Measurements from ENCODE around the gene CAPZB.

CAPZB gene

GRCh38 chr1:19367584-19368041 lies 117.7 kb downstream of the CAPZB start:
- DNase-seq (ENCODE audit: low spot score): no peak

DNA sequence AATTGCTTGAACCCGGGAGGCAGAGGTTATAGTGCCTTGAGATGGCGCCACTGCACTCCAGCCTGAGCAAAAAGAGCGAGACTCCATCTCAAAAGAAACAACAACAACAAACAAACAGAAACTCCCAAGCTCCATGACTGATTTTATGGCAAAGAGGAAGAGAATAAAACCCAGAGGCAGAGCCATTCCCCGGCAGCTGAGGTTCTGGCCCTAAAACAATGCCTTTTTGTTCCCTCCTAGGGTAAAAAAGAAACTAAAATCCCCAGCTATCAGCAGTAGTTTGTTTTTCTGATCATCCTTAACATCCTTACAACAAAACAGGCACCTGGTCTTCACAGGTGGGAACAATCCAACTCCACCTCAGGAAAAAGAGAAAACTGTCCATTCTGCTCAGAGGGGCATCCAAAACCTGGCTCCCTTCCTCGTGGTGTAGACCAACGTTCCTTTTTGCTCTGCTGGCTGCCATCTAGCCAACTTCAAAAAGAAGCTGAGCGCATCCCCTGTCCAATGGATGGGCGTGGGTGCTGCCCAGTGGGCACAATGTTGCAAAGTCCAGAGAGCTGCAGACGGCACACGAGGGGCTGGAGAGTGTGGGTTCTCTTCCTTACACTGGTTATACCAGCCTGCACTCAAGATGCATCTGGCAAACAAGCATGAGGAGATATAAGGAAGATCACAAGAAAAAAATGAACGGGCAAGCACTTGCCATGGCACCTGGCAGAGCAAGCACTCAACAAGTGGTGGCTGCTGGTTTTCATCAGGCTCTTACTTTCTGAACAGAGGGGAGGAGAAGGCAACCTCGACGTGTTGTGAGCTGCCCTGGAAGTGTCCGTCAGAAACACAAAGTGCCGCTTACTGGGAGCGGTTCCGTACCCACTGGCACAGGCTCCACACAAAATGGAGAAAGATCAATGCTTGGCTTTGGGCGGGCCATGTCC lies 118.5 kb downstream of the CAPZB start:
- no peak for DNase-seq (ENCODE audit: low spot score)

- DNase-seq (ENCODE audit: low spot score): no peak
These were observed 119.6 kb downstream of the CAPZB start for GRCh38 chr1:19365721-19366120.

DNA sequence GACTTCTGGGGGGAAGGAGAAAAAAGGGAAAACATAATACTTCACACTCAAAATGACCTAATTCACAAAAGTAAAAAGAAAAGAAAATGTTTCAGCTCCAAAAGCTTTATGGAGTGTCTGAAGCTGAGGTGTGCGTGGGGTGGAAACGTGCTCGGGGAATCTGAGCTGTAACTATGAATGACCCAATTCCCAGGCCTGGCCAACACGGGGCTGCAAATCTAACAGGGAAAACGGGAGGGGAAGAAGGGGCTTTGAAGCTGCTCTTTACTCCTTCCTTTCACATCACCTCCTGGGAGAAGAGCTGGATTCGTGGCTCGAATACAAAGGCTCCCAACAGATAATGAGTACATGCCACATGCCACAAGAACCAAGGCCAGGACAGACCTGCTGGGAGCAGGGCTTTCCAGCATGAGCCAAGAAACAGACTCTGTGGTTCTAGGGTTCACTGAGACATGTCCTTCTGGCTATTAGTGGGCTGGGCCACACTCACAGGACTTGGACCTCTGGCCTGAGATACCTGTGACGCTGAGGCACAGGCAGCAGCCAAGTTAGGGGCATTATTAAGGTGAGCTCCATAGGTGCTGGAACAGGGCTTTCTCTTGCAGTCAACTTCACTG lies 121.7 kb downstream of the CAPZB start:
- no peak for DNase-seq (ENCODE audit: low spot score)

DNA sequence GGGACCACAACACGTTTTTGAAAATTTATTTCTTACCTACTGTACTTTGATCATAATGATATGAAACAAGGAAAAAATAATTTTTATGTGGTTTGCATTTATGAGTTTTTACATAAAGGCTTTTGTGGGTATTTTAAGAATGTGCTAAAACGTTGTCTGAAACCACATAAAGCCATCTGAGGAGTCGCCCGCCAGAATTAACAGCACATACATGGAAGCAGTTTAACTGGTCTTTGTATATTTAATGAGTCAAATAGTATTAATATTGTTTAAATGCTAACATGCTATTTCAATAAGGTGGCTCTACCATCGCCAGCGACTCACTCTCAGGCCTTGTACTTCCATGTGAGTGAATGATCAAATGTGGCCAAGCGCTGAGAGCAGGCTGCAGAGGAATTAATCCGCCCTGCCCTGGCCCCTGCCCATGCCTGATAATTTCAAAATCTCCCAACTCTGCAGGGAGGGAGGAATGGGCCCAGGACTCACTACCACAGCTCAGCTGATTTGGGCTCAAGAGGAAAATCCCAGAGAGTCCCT lies 123.7 kb downstream of the CAPZB start:
- DNase-seq (ENCODE audit: low spot score): no peak

- no peak for DNase-seq (ENCODE audit: low spot score)
These were observed 124.3 kb downstream of the CAPZB start for GRCh38 chr1:19360843-19361610.

GRCh38 chr1:19360432-19360831 lies 124.9 kb downstream of the CAPZB start:
- no peak for DNase-seq (ENCODE audit: low spot score)

GRCh38 chr1:19360016-19360415 lies 125.3 kb downstream of the CAPZB start:
- DNase-seq (ENCODE audit: low spot score): no peak

- DNase-seq (ENCODE audit: low spot score): no peak
These were observed 126.0 kb downstream of the CAPZB start for GRCh38 chr1:19359357-19359756.

DNA sequence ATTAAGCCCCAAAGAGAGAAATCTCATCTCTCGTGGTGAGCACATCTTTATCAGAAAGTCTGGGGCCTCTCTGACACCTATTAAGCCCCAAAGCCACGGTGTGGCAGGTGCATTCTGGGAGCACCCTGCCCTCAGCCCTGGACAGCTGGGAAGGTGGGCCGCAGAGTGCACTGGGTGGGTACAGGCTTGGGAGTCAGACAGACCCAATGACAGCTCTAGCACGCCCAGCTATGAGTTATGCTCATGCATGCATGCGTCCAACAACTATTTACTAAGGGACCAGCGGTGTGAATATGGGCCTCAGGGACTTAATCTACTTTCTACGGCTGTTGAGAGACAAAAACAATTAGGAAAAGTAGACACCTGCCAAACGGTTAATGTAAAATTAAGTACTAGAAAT lies 126.6 kb downstream of the CAPZB start:
- DNase-seq (ENCODE audit: low spot score): no peak

GRCh38 chr1:19357299-19357986 lies 127.9 kb downstream of the CAPZB start:
- no peak for DNase-seq (ENCODE audit: low spot score)

- DNase-seq (ENCODE audit: low spot score): no peak
These were observed 129.1 kb downstream of the CAPZB start for GRCh38 chr1:19356266-19356665.

DNA sequence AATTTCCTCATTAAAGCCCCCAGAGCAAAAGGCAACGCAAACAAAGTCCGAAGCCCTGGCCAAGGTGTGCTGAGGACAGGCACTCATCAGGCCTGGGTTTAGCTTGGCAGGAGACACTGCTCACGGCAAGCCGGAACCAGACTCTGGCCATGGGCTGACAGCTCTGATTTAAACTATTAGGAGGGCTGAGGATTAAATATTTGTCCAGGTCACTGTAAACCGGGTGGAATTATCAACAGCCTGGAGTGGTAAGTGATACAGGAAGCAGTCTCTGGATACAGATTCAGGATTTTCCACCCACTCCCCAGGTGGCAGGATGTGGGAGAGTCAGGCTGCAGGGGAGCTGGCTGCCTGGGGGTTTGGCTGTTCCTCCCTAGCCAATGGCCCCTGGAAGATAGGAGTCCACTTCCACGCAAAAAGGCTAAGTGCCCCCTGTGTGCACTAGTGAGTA lies 130.8 kb downstream of the CAPZB start:
- DNase-seq (ENCODE audit: low spot score): no peak

DNA sequence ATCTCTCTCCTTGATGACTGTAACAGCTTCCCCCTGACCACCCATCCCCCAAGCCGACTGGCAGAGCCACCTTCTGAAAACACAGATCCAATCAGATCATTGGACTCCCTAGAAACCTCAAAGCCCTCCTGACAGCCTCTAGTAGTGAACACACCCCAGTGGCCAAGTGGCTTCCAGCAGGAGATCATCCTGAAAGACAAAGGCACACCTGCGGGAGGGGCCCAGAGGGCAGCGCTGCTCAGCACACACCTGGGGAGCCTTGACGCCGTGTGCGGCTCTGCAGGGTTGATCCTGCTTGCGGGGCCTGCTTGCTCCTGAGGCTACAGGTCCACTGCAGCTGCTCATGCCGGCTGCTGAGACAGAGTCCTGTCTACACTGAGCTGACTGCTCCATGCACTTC lies 131.7 kb downstream of the CAPZB start:
- DNase-seq (ENCODE audit: low spot score): no peak

- no peak for DNase-seq (ENCODE audit: low spot score)
These were observed 132.5 kb downstream of the CAPZB start for GRCh38 chr1:19352839-19353238.

DNA sequence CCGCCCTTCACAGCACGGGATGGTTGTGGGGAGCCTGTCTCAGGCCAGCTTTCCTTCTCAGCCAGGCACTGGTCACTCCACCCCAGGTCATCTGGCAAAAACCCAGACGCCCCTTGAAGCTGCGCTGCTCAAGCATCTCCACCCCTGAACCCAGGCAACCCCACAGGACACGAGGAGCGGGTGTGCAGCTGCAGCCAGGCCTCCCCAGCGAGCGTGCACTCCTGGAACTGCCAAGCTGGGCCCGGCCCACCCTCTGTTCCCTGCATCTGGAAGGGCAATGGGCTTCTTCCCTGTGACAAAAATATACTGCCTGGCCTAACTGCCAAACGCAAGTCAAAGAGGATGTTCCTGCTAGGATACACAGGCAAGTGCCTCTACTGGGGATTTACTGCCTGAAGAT lies 133.5 kb downstream of the CAPZB start:
- no peak for DNase-seq (ENCODE audit: low spot score)

DNA sequence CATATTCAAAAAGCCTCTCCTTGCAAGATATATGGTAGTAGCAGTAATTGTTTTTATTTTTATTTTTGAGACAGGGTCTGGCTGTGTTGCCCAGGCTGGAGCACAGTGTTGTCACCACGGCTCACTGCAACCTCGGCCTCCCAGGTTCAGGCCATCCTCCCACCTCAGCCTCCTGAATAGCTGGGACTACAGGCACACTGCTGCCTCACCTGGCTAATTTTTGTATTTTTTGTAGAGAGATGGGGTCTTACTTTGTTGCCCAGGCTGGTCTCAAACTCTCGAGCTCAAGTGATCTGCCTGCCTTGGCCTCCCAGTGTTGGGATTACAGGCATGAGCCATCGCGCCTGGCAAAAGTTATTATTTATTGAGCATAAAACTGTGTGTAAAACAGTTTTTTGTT lies 134.8 kb downstream of the CAPZB start:
- DNase-seq (ENCODE audit: low spot score): no peak

DNA sequence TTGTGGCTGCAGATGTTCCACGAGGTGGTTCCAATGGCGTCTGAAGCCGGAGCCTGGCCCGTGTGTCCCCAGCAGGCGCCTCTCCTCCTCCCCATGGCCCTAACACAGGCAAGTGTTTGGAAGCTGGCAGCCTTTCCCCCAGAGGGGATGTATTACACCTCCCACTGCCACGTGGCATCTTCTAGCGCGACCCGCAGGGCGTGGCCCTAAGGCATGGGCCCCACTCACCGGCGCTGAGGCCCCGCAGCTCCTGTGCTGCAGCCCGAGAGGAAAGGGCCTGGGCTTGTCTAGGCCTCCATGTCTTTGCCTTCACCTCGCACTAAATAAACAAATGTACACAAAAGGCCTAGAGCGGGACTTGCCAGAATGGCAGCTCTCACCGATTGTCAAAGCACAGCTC lies 135.3 kb downstream of the CAPZB start:
- DNase-seq (ENCODE audit: low spot score): no peak

DNA sequence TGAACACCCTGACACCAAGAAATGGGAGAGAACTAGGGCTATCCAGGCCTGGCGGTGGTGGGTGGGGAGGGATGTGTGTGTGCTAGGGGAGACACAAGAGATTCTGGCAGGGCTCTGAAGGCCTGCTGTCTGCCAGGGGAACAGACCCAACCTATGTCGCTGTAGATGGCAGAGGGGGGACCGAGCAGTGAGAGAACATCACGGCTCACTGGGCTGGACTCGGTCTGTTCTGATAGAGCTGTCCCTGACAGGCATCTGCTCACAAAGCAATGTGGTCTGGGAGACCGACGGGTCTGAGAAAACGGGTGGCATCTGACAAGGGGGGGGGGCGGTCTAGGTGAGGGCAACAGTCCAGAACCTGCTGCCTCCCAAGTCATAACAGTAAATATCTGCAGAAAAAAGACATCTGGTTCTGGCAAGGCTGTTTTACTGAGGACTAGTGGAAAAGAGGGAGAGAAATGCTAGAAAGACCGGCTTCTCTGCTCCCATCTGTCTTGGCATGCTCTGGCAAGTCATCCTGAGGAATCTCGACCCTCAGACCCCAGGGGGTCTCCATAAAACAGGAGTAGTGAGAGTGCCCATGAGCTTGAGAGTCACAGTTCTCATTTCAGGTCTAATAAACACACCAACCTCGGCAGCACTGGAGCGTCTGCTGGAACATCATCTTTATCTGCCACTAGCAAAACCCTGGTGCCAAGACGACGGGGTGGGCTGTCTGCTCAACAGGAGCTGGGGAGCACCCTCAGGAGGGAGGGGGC lies 136.7 kb downstream of the CAPZB start:
- no peak for DNase-seq (ENCODE audit: low spot score)

GRCh38 chr1:19347533-19348172 lies 137.7 kb downstream of the CAPZB start:
- no peak for DNase-seq (ENCODE audit: low spot score)
